ENCODE measurements around the gene ZFYVE16.

DNA sequence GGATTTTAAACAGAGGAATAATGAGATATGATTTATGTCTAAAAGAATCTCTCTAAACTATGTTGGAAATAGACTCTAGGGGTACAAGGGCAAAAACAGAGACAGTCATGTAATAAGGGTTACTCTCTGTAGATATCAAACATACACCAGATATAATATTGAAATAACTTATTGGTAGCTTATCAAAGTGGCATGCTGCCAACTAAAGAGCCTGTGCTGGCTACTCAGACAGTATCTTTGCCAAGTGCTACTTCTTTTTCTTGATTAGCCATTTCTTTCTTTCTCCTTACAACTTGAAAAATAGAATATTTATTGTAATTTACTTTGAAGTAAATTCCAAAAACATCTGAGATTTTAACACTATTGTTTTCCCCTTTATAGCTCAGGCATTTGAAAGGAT, 34.9 kb downstream of the ZFYVE16 start:
- TF ChIP-seq, protein P1, sequence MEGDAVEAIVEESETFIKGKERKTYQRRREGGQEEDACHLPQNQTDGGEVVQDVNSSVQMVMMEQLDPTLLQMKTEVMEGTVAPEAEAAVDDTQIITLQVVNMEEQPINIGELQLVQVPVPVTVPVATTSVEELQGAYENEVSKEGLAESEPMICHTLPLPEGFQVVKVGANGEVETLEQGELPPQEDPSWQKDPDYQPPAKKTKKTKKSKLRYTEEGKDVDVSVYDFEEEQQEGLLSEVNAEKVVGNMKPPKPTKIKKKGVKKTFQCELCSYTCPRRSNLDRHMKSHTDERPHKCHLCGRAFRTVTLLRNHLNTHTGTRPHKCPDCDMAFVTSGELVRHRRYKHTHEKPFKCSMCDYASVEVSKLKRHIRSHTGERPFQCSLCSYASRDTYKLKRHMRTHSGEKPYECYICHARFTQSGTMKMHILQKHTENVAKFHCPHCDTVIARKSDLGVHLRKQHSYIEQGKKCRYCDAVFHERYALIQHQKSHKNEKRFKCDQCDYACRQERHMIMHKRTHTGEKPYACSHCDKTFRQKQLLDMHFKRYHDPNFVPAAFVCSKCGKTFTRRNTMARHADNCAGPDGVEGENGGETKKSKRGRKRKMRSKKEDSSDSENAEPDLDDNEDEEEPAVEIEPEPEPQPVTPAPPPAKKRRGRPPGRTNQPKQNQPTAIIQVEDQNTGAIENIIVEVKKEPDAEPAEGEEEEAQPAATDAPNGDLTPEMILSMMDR (IDR thresholded peaks at IDR 0.05), result no peak
- TF ChIP-seq POLR2A (IDR thresholded peaks at IDR 0.05; ENCODE audit: low read depth) (no peak), POLR2AphosphoS5 (IDR thresholded peaks at IDR 0.05) (no peak), EP300 (IDR thresholded peaks at IDR 0.05) (no peak)
